CD1c-positive myeloid dendritic cell (primary cell): Measurements from ENCODE around the gene LMLN.
"Not testable (repeated sequence)": the region's sequence is repeated elsewhere in the genome, so short reads cannot be mapped to it uniquely, and the experiment has no call there.

Source experiments
- DNase-seq: peaks from one replicate; pipeline ENCODE4 v3.0.0-alpha.2; 2016; ENCODE audit errors: extremely low spot score

LMLN gene

GRCh38 chr3:198025644-198026043 is 65.6 kb downstream of the LMLN start:
- DNase-seq: no peak

- DNase-seq: no peak
These were observed 66.6 kb downstream of the LMLN start for GRCh38 chr3:198026620-198027019.

GRCh38 chr3:198027045-198027798 is 67.2 kb downstream of the LMLN start:
- DNase-seq: no peak

- DNase-seq: no peak
These were observed 67.9 kb downstream of the LMLN start for GRCh38 chr3:198027799-198028390.

- no peak for DNase-seq
These were observed 68.7 kb downstream of the LMLN start for GRCh38 chr3:198028718-198029117.

- DNase-seq: peak; percentile 58
These were observed 70.1 kb downstream of the LMLN start for GRCh38 chr3:198030125-198030524.

GRCh38 chr3:198030726-198031125 is 70.7 kb downstream of the LMLN start:
- DNase-seq: no peak

- DNase-seq: no peak
These were observed 72.3 kb downstream of the LMLN start for GRCh38 chr3:198032039-198032936.

- no peak for DNase-seq
These were observed 83.1 kb downstream of the LMLN start for GRCh38 chr3:198043119-198043518.

- no peak for DNase-seq
These were observed 86.3 kb downstream of the LMLN start for GRCh38 chr3:198046120-198046857.

GRCh38 chr3:198048445-198048844 is 88.4 kb downstream of the LMLN start:
- no peak for DNase-seq

- DNase-seq: no peak
These were observed 91.8 kb downstream of the LMLN start for GRCh38 chr3:198051836-198052235.

GRCh38 chr3:198053462-198053861 is 93.4 kb downstream of the LMLN start:
- not testable (repeated sequence) for DNase-seq

GRCh38 chr3:198061119-198062067 is 101.4 kb downstream of the LMLN start:
- DNase-seq: no peak

- no peak for DNase-seq
These were observed 102.0 kb downstream of the LMLN start for GRCh38 chr3:198062068-198062465.

GRCh38 chr3:198064420-198064819 is 104.4 kb downstream of the LMLN start:
- DNase-seq: no peak

- DNase-seq: no peak
These were observed 105.9 kb downstream of the LMLN start for GRCh38 chr3:198065897-198066296.

GRCh38 chr3:198067416-198067815 is 107.4 kb downstream of the LMLN start:
- DNase-seq: no peak

GRCh38 chr3:198070871-198071270 is 110.9 kb downstream of the LMLN start:
- DNase-seq: no peak

- DNase-seq: peak; percentile 28
These were observed 111.7 kb downstream of the LMLN start for GRCh38 chr3:198071602-198072287.
